Adrenal gland (tissue), 5 donors: Measurements from ENCODE around the gene SRP68.

ENCODE experiments used
- CTCF ChIP-seq, 6 experiments: fragments of 450-650 bp in 4 of 6; fragments of 200-600 bp in 2 of 6; sonication (generic) in 1 of 6; IDR thresholded peaks; 1 replicate in 5 of 6; 2 replicates in 1 of 6; pipeline versions ENCODE4 v1.5.1 to v1.8.0; 2016 to 2021; ENCODE audit warnings: antibody characterized with exemption in 6 of 6, mild to moderate bottlenecking in 2 of 6, moderate library complexity in 1 of 6
- POLR2A ChIP-seq, 2 donors: fragments of 450-650 bp; IDR thresholded peaks; one replicate each; pipeline ENCODE4 v1.6.1; 2017; ENCODE audit warnings: antibody characterized with exemption in 2 of 2, mild to moderate bottlenecking in 2 of 2, moderate library complexity in 1 of 2
- donor health status: DM: no; HTN: no; CAD: no.

GRCh38 chr17:76078860-76079534 is 6.7 kb upstream of the SRP68 start, which contains the start of gene ZACN:
- TF ChIP-seq CTCF (IDR thresholded peaks at IDR 0.05) (no peak), POLR2A (IDR thresholded peaks at IDR 0.05) (no peak)
